Activated gamma-delta T cell treated with Interleukin-2 at 50 U/mL for 16 hours (primary cell): Measurements from ENCODE around the gene WDR93.

Experiments
- DNase-seq: peaks from one replicate; pipeline ENCODE4 v3.0.0-alpha.2; 2020

WDR93 gene

DNA sequence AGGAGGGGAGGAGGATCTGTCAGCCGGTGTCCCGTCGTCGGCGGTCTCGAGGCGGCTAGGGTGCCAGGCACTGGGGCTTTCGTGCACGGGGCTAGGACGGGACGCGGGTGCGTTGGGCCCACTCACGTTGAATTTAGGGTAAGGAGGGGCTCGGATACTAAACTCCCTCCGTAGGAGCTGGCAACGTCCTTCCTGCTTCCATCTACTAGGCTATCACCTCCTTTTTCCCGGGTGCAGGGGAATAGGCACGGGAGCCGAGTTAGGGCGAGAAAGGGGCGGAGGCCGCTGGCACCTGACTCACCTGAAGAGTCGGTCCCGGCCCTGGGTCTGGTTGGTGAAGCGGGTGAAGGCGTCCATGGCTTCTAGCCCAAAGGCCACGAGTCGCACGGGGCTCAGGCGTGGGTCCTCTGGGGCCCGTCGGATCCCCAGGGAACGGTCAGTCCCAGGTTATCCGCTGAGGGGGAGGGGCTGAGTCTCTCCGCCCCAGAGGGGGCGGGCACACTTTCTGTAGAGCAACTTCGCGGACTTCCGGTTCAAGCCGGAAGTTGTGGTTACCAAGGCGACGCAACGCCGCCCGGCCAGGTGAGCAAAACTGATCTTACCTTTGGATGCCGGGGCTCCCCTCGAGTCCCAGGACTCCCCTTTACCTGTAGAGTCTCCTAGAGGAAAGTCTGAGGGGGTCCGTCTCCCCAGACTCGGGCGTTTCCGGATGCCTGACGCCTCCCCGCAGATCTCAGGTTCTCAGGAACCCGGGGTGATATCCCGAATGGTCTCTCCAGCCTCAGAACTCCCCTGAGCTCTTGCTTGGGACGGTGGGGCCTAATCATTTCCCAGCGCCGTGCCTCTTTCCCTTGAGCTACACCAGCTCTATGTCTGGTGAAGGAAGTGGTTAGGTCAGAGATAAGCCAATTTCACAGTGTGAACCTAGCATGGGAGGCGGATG lies at the start of gene WDR93, which contains the start of gene PEX11A:
Gene WDR93, plus strand, starts transcription at position 536 of the 943 bp plus-strand sequence. CDS start 10,936 bp downstream, outside the sequence.
Gene PEX11A, minus strand, starts transcription at position 479 of the 943 bp plus-strand sequence. Its CDS starts 122 bp downstream, at position 357.
- peak; percentile 67 for DNase-seq

- no peak for DNase-seq
Observed at GRCh38 chr15:89641053-89641452, 49.6 kb upstream of the WDR93 start.

- DNase-seq = no peak
Observed at GRCh38 chr15:89642106-89642505, 48.5 kb upstream of the WDR93 start.

GRCh38 chr15:89645680-89646079 lies 44.9 kb upstream of the WDR93 start:
- no peak for DNase-seq

GRCh38 chr15:89646416-89647141 lies 44.0 kb upstream of the WDR93 start:
- DNase-seq = no peak

DNA sequence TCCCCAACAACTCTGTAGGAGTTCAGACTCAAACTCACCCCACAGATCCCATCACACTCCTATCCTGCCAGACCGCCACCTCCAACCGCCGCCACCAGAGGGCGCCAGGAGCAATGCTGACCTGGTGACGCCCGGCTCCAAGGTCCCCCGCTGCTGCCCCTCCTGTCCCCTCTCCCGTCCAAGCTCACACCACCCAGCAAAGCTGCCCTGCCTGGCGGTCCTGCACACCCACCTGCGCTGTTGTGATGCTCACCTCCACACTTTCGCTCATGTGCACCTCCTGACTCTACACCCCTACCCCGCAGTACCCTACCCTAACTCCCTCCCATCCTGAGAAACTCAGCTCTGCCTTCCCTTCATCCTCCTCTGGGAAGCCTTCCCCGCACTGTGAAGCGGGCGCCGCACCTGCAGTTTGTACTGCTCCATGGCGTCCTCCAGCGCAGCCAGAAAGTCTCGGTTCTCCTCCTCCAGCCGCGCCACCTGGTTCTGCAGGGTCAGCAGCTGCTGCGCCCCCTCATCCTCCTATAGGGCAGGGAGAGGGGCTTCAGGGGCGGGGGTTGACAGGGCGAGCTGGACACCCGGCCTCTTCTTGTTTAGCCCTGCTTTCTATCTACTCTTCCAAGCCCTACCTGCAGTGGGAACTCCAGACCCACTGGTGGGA lies 43.3 kb upstream of the WDR93 start:
- DNase-seq = peak; percentile 52

DNA sequence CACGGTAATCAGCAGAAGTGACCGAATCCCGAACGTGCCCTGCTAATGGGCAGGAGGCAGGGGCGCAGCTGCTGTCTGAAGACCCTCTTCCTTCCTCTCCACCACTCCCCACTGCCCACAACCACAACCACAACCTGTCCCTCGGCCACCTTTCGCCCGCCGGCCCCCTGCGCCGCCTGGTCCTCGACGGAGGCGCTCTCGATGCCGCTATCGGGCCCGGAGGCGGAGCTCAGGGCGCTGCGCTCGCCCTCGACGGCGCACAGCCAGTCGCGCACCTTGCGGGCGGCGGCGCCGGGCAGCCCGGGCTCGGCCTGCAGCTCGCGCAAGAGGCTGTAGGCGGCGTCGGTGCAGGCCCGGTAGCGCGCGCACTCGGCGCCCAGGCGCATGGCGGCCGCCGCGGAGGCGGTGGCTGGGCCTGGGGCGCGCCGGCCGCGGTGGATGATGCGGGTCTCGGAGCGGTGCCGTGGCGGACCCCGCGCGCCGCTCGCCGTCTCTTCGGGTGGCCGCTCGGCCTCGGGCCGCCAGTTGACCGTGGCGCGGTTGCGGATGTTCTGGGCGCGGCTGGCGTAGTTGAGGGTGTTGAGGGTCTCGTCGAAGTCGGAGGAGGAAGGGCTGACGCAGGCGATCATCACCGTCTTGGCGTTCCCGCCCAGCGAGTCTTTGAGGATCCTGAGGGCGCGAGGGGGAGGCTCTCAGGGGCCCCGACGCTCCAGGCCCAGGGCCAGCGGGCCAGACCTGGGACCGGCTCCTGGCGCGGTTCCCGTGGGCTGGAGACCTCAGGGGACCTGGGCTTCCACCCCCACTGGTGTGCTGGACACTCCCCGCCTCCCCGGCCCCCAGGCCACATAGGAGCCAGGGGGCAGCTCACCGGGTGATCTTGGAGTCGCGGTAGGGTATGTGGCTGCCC lies 42.3 kb upstream of the WDR93 start:
- DNase-seq = no peak

- DNase-seq = no peak
Observed at GRCh38 chr15:89649013-89649625, 41.5 kb upstream of the WDR93 start.

GRCh38 chr15:89649716-89650115 lies 40.9 kb upstream of the WDR93 start:
- no peak for DNase-seq

- DNase-seq = no peak
Observed at GRCh38 chr15:89652131-89652530, 38.5 kb upstream of the WDR93 start.

GRCh38 chr15:89652666-89653065 lies 37.9 kb upstream of the WDR93 start:
- no peak for DNase-seq

GRCh38 chr15:89653578-89653977 lies 37.0 kb upstream of the WDR93 start:
- no peak for DNase-seq

- no peak for DNase-seq
Observed at GRCh38 chr15:89654301-89654761, 36.3 kb upstream of the WDR93 start.

- no peak for DNase-seq
Observed at GRCh38 chr15:89654847-89655805, 35.5 kb upstream of the WDR93 start, which contains the start of gene KIF7. TSS of gene KIF7 (minus strand) at chr15:89655467. CDS start at chr15:89652930, 2,537 bp downstream.

- no peak for DNase-seq
Observed at GRCh38 chr15:89656116-89656815, 34.3 kb upstream of the WDR93 start.

GRCh38 chr15:89657686-89658200 lies 32.9 kb upstream of the WDR93 start:
- no peak for DNase-seq

- DNase-seq = no peak
Observed at GRCh38 chr15:89659295-89659694, 31.3 kb upstream of the WDR93 start.

DNA sequence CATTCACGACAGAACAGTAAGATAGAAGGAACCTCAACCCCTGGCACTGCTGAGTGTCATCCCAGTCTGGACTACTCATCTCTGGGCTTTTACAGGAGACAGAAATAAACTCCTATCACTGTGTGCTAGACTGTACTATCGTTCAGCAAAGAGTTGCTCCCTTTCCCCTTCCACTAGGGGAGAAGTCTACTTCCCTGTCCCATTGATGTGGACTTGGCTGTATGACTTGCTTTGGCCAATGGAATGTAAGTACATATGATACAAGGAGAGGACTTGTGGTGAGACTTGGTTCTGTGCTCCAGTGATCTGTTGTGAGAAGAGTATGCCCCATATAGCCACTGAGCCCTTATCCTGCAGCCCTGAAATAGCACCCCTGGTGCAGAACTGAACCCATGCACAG lies 30.1 kb upstream of the WDR93 start:
- DNase-seq = no peak
